Keratinocyte (primary cell): ENCODE data around the gene KCNN2. TPM values are rescaled to one million over a fixed set of nuclear protein-coding genes. Genes with fewer than 3 reads are reported as not detected.

Experiments used
- DNase-seq: peaks from one replicate; pipeline ENCODE4 v3.0.0-alpha.2; 2011; ENCODE audit warnings: low read depth, missing footprints, low spot score
- FAIRE-seq: peaks from 2 replicates; lab custom pipeline; 2011; peaks lifted over from hg19 to GRCh38; lab: Jason Lieb, UNC
- H2AFZ ChIP-seq: 2 replicates; pipeline ENCODE4 v1.6.0; 2012; ENCODE audit warnings: low read length, control low read depth, inconsistent platforms; ENCODE audit not compliant: control insufficient read depth
- H3K27ac ChIP-seq: 2 replicates; pipeline ENCODE4 v1.5.1; 2011; ENCODE audit warnings: low read length; ENCODE audit not compliant: control insufficient read depth, insufficient read depth
- H3K27me3 ChIP-seq: 3 replicates; pipeline ENCODE4 v1.6.0; 2011; ENCODE audit warnings: low read length; ENCODE audit not compliant: control insufficient read depth, insufficient read depth; ENCODE audit errors: extremely low read depth
- H3K36me3 ChIP-seq, 2 experiments: 2 replicates in 1 of 2; 3 replicates in 1 of 2; pipeline ENCODE4 v1.5.1; 2011; ENCODE audit warnings: low read length in 2 of 2, mild to moderate bottlenecking in 1 of 2; ENCODE audit not compliant: control insufficient read depth in 2 of 2, insufficient read depth in 2 of 2; ENCODE audit errors: extremely low read depth in 1 of 2
- H3K4me1 ChIP-seq: 3 replicates; pipeline ENCODE4 v1.5.1; 2011; ENCODE audit warnings: low read length; ENCODE audit not compliant: control insufficient read depth, insufficient read depth; ENCODE audit errors: extremely low read depth
- H3K4me2 ChIP-seq: 3 replicates; pipeline ENCODE4 v1.6.0; 2011; ENCODE audit warnings: low read depth, low read length; ENCODE audit not compliant: control insufficient read depth, insufficient read depth; ENCODE audit errors: extremely low read depth
- H3K4me3 ChIP-seq, 3 experiments: fragments of 200-600 bp in 1 of 3; sonication (generic) in 1 of 3; 2 replicates in 2 of 3; 3 replicates in 1 of 3; pipeline ENCODE4 v1.5.1; 2011 to 2016; ENCODE audit warnings: low read length in 3 of 3, mild to moderate bottlenecking in 3 of 3, control low read depth in 2 of 3, inconsistent platforms in 1 of 3, low read depth in 1 of 3, mixed read lengths in 1 of 3, mixed run types in 1 of 3, moderate library complexity in 1 of 3; ENCODE audit not compliant: control insufficient read depth in 2 of 3, insufficient read depth in 2 of 3; ENCODE audit errors: extremely low read depth in 1 of 3
- H3K79me2 ChIP-seq: 2 replicates; pipeline ENCODE4 v1.6.0; 2012; ENCODE audit warnings: low read length; ENCODE audit not compliant: control insufficient read depth, insufficient read depth
- H3K9ac ChIP-seq: 3 replicates; pipeline ENCODE4 v1.6.0; 2011; ENCODE audit warnings: low read length; ENCODE audit not compliant: control insufficient read depth, insufficient read depth; ENCODE audit errors: extremely low read depth
- H3K9me1 ChIP-seq: 3 replicates; pipeline ENCODE4 v1.6.0; 2011; ENCODE audit warnings: low read length; ENCODE audit not compliant: control insufficient read depth, insufficient read depth; ENCODE audit errors: extremely low read depth
- H3K9me3 ChIP-seq: 2 replicates; pipeline ENCODE4 v1.5.1; 2012; ENCODE audit warnings: low read depth, low read length; ENCODE audit not compliant: control insufficient read depth
- H4K20me1 ChIP-seq: 3 replicates; pipeline ENCODE4 v1.6.0; 2011; ENCODE audit warnings: low read length; ENCODE audit not compliant: control insufficient read depth, insufficient read depth; ENCODE audit errors: extremely low read depth
- CTCF ChIP-seq, 3 experiments: IDR thresholded peaks in 1 of 3; conservative IDR thresholded peaks in 1 of 3; optimal IDR thresholded peaks in 1 of 3; 2 replicates in 2 of 3; 3 replicates in 1 of 3; pipeline versions ENCODE3 to v1.5.1; 2011; ENCODE audit warnings: low read length in 3 of 3, mild to moderate bottlenecking in 3 of 3, moderate library complexity in 2 of 3, control low read depth in 1 of 3, inconsistent platforms in 1 of 3; ENCODE audit not compliant: insufficient read depth in 2 of 3; ENCODE audit errors: extremely low read depth in 1 of 3
- EZH2 ChIP-seq: IDR thresholded peaks from one replicate; pipeline ENCODE4 v1.6.1; 2012; ENCODE audit warnings: inconsistent platforms, mild to moderate bottlenecking, low read length, moderate library complexity
- dilution Hi-C: fragments of 300-500 bp; cut with MboI; formaldehyde crosslinking; loops from one replicate; pipeline ENCODE4 v1.7.0; 2020; ENCODE audit warnings: low sequenced_read_pairs; ENCODE audit not compliant: extremely low pct_ligation_motif_present
- polyA plus RNA-seq, 5 experiments: library from polyadenylated mRNA; depleted of rRNA in 3 of 5; stranded (reverse) in 3 of 5; stranded (forward) in 1 of 5; unstranded in 1 of 5; fragments of >200 nt; gene quantifications; 1 replicate in 1 of 5; 2 replicates in 3 of 5; 3 replicates in 1 of 5; pipeline versions ENCODE4 v1.2.1 to v1.2.3, GENCODE V29; 2011 to 2012; ENCODE audit warnings: missing spikeins in 2 of 5, low read depth in 1 of 5, low replicate concordance in 1 of 5

The KCNN2 gene
- polyA plus RNA-seq, 1 donor (not counting 4 experiments of a cell fraction or from before 2014, with no cell fraction given), result 0.09 TPM

GRCh38 chr5:114467171-114467570 lies 105.3 kb downstream of the KCNN2 start:
- Histone ChIP-seq H3K36me3 (no peaks in the 10 kb centered on the region), H3K4me1 (no peaks in the 10 kb centered on the region), H3K9me3 (no peaks in the 10 kb centered on the region), H4K20me1 (no peaks in the 10 kb centered on the region), H3K9ac (no peak overlapping the region), H3K9me1 (no peaks in the 10 kb centered on the region), H2AFZ (no peak overlapping the region), H3K4me2 (no peak overlapping the region), H3K27me3 (no peaks in the 10 kb centered on the region), H3K27ac (no peak overlapping the region), H3K4me3 (no peak overlapping the region), H3K79me2 (no peaks in the 10 kb centered on the region)
- dilution Hi-C loops, result loop anchor here (25.0 kb wide), 1 partner anchor 380 kb away; no protein-coding TSS in a partner anchor
- TF ChIP-seq CTCF (optimal IDR thresholded peaks at IDR 0.05 in 1 of 3, IDR thresholded peaks at IDR 0.05 in 1 of 3, conservative IDR thresholded peaks at IDR 0.05 in 1 of 3; ENCODE audit: extremely low read depth in 1 of 3, insufficient read depth in 2 of 3, low read length in 3 of 3), result no peak
- no peak for TF ChIP-seq EZH2
- FAIRE-seq (no peak), DNase-seq (no peak)

DNA sequence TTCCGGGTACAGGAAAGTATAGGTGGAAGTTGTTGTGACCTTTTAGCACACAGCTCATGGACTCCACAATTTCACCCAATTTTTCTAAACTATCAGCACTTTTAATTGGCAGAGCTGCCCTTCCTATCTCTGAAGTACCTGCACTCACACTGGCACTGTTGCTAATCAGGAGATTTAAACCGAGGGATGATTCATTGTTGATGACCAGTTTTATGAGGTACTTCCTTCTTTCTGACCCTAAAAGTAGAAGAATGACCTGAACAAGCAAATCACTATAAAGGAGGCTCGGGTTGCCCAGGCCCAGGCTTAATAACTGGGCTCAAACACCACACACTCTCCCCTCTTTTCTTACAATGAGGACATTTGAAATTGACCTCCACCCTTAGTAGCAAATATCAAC lies 105.9 kb downstream of the KCNN2 start:
- Histone ChIP-seq H4K20me1 (no peaks in the 10 kb centered on the region), H3K4me1 (no peaks in the 10 kb centered on the region), H3K4me2 (no peak overlapping the region), H3K36me3 (no peaks in the 10 kb centered on the region), H3K4me3 (no peak overlapping the region), H2AFZ (no peak overlapping the region), H3K9me1 (no peaks in the 10 kb centered on the region), H3K27me3 (no peaks in the 10 kb centered on the region), H3K9ac (no peak overlapping the region), H3K79me2 (no peaks in the 10 kb centered on the region), H3K27ac (no peak overlapping the region), H3K9me3 (no peaks in the 10 kb centered on the region)
- TF ChIP-seq EZH2 (no peak), CTCF (optimal IDR thresholded peaks at IDR 0.05 in 1 of 3, IDR thresholded peaks at IDR 0.05 in 1 of 3, conservative IDR thresholded peaks at IDR 0.05 in 1 of 3; ENCODE audit: extremely low read depth in 1 of 3, insufficient read depth in 2 of 3, low read length in 3 of 3) (no peak)
- no peak for FAIRE-seq
- no peak for DNase-seq
- dilution Hi-C loops, result loop anchor here (25.0 kb wide), 1 partner anchor 380 kb away; no protein-coding TSS in a partner anchor
